IPS DF 6.9 (cell line): ENCODE results near the gene LGALS8.
"Not testable (repeated sequence)": the region's sequence is repeated elsewhere in the genome, so short reads cannot be mapped to it uniquely, and the experiment has no call there.

ENCODE experiments used
- DNase-seq: peaks from one replicate; pipeline ENCODE4 v3.0.0-alpha.2; 2013; ENCODE audit warnings: low read depth, low spot score
- H3K27ac ChIP-seq: one replicate; pipeline ENCODE4 v1.5.1; 2013; ENCODE audit warnings: low read length, control low read depth
- H3K27me3 ChIP-seq: 2 replicates; pipeline ENCODE4 v1.6.1; 2013; ENCODE audit warnings: mild to moderate bottlenecking, low read length; ENCODE audit not compliant: control insufficient read depth, insufficient read depth
- H3K36me3 ChIP-seq: 2 replicates; pipeline ENCODE4 v1.6.1; 2013; ENCODE audit warnings: low read length; ENCODE audit not compliant: control insufficient read depth, insufficient read depth
- H3K4me1 ChIP-seq: 2 replicates; pipeline ENCODE4 v1.6.1; 2013; ENCODE audit warnings: low read length; ENCODE audit not compliant: control insufficient read depth, insufficient read depth
- H3K4me3 ChIP-seq: 2 replicates; pipeline ENCODE4 v1.5.1; 2013; ENCODE audit warnings: mild to moderate bottlenecking, low read length
- H3K9me3 ChIP-seq: 2 replicates; pipeline ENCODE4 v1.6.1; 2013; ENCODE audit warnings: low read length, inconsistent platforms; ENCODE audit not compliant: control insufficient read depth, insufficient read depth
- WGBS: extraction: QIAGEN DNeasy Blood & Tissue Kit; methylation state at CpG from one replicate; pipeline ENCODE4 v1.1.7; 2013; ENCODE audit warnings: mixed read lengths, missing lambda C conversion rate; ENCODE audit not compliant: insufficient read length, insufficient coverage; 5-methylcytosine and 5-hydroxymethylcytosine counted together

Gene LGALS8

DNA sequence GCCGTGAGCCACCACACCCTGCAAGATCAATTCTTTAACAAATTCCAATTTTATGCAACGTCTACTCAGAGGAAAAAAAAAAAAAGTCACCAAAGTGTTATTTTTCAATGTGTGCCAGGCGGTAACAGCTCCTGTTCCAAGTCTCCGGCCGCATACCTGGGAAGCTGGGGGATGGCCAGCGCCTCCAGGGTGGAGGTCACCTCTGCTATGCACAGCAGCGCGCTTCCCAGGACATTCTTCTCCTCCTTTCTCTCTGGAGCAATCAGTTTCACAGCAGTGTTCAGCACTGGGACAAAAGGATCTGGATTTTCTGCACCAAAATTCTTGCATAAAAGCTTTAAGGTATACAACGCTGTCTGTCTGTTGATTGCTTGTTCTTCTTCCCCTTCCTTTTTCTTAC, 34.3 kb downstream of the LGALS8 start:
- peaks cover 30% of the 10 kb centered on the region for H3K36me3 ChIP-seq
- H3K9me3 ChIP-seq: no peaks in the 10 kb centered on the region
- H3K27ac ChIP-seq: no peak overlapping the region
- H3K27me3 ChIP-seq: no peaks in the 10 kb centered on the region
- no peaks in the 10 kb centered on the region for H3K4me1 ChIP-seq
- DNase-seq: no peak
- no peak overlapping the region for H3K4me3 ChIP-seq
- no CpG with 5 or more reads among the region's 9 CpGs for WGBS

DNA sequence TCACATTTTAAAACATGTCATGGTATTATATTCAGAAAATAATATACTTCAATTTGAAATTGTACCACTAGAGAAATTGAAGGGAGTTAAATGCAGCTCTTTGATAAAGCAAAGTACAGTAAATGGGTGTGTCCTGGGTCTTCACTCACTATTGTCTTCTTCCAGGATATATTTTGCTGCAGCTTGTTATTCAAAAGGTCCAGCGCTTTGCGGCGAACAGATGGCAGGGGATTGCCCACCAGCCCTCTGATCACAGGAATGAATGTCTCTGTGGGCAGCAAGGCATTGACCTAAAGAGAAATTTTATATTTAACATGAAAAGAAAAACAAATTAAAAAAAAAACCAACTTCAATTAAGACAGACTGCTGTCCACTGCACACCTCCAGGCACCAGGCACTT, 35.1 kb downstream of the LGALS8 start:
- Histone ChIP-seq H3K36me3 (peaks cover 25% of the 10 kb centered on the region), H3K27me3 (no peaks in the 10 kb centered on the region), H3K4me3 (no peak overlapping the region), H3K4me1 (no peaks in the 10 kb centered on the region), H3K27ac (no peak overlapping the region), H3K9me3 (no peaks in the 10 kb centered on the region)
- DNase-seq: no peak
- WGBS: no CpG with 5 or more reads among the region's 3 CpGs

DNA sequence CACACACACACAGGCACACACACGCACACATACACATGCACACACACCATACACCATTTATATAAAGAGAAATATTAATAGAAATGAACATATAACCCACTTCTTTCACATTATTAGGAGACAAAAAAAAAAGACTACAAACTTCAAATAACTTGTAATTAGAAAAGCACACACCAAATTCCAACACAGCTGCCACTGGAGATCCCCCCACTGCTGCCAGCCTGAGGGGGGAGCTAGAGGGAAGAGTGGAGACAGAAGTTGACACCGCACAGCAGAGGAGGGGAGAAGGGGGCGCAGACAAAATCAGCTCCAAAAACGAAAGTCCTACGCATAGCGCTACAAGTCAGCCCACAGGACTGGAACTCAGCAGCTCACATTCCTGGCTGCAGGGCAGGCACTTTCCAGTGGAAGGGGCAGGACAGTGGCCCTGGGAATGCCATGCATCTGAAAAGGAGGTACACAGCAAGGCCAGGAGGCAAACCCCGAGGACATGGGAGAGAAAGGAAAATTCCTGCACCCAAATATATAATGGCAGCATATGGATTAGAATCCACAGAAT, 36.5 kb downstream of the LGALS8 start:
- Histone ChIP-seq H3K4me1 (no peaks in the 10 kb centered on the region), H3K27me3 (no peaks in the 10 kb centered on the region), H3K9me3 (no peaks in the 10 kb centered on the region), H3K27ac (no peak overlapping the region), H3K36me3 (peaks cover 27% of the 10 kb centered on the region), H3K4me3 (no peak overlapping the region)
- DNase-seq: no peak
- WGBS: no CpG with 5 or more reads among the region's 7 CpGs

DNA sequence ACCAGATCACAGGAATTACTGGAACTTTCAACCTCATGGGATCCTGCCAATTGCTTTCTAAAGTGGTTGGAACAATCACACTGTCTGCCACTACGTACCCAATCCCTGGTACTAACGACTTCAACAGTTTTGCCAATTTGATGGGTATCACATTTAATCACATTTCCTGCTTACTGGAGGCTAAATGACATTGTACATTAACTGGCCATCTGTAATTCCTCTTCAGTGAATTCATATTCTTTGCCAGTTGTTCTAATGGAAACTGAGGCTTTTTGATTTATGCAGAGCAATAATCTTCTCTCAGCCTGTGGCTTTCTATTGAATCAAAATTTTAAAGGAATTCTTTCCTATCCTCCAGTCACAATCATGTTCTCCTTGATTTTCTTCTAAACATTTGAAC, 38.2 kb downstream of the LGALS8 start:
- Histone ChIP-seq H3K27me3 (no peaks in the 10 kb centered on the region), H3K4me3 (no peak overlapping the region), H3K27ac (no peak overlapping the region), H3K9me3 (no peaks in the 10 kb centered on the region), H3K36me3 (peaks cover 23% of the 10 kb centered on the region), H3K4me1 (no peaks in the 10 kb centered on the region)
- WGBS: no CpG with 5 or more reads among the region's 2 CpGs
- DNase-seq: no peak

DNA sequence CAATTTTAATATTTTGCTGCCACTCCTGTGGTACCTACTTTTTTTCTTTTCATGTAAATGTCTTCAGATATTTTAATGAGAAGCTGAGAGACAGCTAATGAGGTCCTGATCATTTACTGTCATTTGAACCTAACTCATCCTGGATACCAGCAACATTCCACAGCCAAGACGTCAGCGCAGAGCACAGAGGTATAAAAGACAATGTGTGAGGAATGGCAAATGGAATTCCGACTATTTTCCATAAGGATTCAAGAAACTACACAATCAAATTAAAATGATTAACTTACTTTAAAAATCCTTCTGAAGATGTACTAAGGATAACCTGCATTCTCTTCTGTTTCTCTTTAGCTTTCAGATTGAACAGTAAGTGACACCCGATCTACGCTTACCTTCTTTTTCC, 41.7 kb downstream of the LGALS8 start:
- peaks cover 17% of the 10 kb centered on the region; the same call in 1 of the 2 replicates for H3K36me3 ChIP-seq
- no peaks in the 10 kb centered on the region for H3K9me3 ChIP-seq
- DNase-seq: no peak
- H3K4me1 ChIP-seq: no peaks in the 10 kb centered on the region
- no peak overlapping the region for H3K27ac ChIP-seq
- no peaks in the 10 kb centered on the region for H3K27me3 ChIP-seq
- WGBS: no CpG with 5 or more reads among the region's 5 CpGs
- no peak overlapping the region for H3K4me3 ChIP-seq

DNA sequence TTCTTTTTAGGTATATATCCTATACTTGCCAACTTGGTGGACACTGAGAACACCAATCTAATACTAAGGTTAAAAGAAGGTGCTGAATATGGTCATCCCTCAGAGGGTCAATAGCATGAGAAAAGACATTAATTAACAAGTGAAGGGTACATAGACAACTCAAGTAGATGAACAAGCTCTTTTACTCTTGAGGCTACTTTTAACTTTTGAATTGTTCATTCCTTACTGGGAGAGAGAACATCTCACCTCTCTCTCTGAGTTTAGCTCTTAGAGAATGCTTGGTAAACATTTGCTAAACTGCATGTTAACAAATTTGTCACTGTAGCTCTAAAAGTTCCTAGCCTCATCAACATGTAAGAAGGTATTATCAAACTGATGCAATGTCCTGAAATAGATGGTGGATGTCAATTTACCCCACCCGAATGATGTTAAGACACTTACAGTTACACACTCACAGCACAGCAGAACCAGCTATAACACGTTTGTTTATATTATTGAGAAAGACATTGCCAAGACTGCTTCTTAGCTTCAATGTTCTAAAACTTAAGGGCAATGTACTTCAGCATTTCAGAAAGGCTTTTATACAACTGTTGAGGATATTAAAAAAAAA, 44.6 kb downstream of the LGALS8 start:
- Histone ChIP-seq H3K27ac (no peak overlapping the region), H3K9me3 (no peaks in the 10 kb centered on the region), H3K4me1 (no peaks in the 10 kb centered on the region), H3K36me3 (peaks cover 23% of the 10 kb centered on the region; the same call in 1 of the 2 replicates), H3K4me3 (no peak overlapping the region), H3K27me3 (no peaks in the 10 kb centered on the region)
- DNase-seq: no peak
- WGBS: no CpG with 5 or more reads among the region's 2 CpGs

DNA sequence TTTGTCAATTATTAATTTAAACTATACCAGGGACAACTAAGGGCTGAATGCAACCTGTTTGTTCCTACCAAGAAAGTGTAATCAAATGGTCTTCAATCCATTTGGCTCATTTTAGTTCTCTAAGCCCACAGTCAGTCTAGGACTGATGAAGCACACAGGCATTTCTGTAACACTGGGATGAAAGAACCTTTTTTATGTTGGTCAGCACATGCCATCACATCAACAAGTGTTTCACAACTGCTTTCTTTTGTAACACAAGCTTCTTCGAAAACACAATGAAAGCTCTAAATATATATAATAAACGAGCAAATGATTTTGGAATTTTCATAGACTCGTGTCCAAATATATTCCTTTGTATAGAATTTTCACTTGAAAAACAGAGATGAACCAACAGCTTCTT, 51.7 kb downstream of the LGALS8 start:
- Histone ChIP-seq H3K9me3 (no peaks in the 10 kb centered on the region), H3K36me3 (peaks cover 12% of the 10 kb centered on the region; the same call in 1 of the 2 replicates), H3K27ac (no peak overlapping the region), H3K4me1 (no peaks in the 10 kb centered on the region), H3K27me3 (no peaks in the 10 kb centered on the region), H3K4me3 (no peak overlapping the region)
- DNase-seq: no peak
- no CpG with 5 or more reads among the region's 3 CpGs for WGBS

DNA sequence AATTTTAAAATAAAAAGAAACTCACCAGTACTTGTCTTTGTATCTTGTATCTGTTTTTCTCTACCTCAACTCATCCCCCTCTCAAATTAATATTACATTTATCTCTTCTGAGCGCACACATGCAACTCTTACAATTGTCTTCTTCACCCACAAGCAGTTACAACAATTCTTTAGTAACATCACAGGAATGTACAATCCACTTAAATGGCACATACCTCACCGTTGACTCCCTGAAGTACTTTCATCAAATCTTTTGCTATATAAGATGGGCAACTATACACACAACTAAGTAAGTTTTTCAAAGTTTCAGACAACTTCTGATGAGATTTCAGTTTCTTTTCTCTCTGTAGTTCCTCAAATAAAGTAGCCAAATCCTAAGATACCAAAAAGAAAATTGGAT, 52.2 kb downstream of the LGALS8 start:
- Histone ChIP-seq H3K4me3 (no peak overlapping the region), H3K27ac (no peak overlapping the region), H3K9me3 (no peaks in the 10 kb centered on the region), H3K27me3 (no peaks in the 10 kb centered on the region), H3K4me1 (no peaks in the 10 kb centered on the region), H3K36me3 (peaks cover 12% of the 10 kb centered on the region; the same call in 1 of the 2 replicates)
- DNase-seq: no peak
- WGBS: 0% methylated on average over 1 of the region's 2 CpGs

DNA sequence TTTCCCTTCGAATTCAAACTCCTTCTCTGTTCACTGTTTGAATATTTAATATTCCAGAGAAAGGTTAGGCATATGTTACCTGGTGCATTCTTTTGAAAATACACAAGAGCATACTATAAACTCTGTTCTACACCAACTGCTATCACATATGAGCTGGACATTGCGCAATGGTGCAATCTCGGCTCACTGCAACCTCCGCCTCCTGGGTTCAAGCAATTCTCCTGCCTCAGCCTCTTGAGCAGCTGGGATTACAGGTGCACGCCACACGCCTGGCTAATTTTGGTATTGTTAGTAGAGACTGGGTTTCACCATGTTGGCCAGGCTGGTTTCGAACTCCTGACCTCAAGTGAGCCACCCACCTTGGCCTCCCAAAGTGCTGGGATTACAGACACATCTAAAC, 53.3 kb downstream of the LGALS8 start:
- not testable (repeated sequence) for H3K4me1 ChIP-seq, H3K4me3 ChIP-seq

DNA sequence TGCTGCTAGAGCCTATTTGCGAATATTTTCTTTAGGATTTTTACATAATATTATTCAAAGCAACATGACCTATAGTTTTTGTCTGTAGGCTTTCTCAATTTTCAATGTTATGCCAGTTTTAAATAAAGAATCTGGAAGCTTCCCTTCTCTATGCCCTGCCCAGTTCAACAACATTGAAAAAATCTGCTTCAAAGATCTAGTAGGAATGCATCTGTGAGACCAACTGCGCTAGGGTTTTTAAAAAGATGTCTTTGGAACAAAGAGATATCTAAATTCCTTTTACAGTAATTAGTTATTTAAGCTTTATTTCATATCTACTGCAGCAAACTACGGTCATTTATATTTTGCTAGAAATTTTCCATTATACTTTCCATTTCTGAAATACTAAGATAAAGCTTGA, 54.9 kb downstream of the LGALS8 start:
- Histone ChIP-seq H3K27ac (no peak overlapping the region), H3K4me1 (no peaks in the 10 kb centered on the region), H3K36me3 (peaks cover 10% of the 10 kb centered on the region; the same call in 1 of the 2 replicates), H3K9me3 (no peaks in the 10 kb centered on the region), H3K27me3 (no peaks in the 10 kb centered on the region), H3K4me3 (no peak overlapping the region)
- no CpG with 5 or more reads among the region's 3 CpGs for WGBS
- no peak for DNase-seq

More for the DNA sequence above, 53.3 kb downstream of the LGALS8 start:
- H3K27ac ChIP-seq, H3K9me3 ChIP-seq, DNase-seq, H3K27me3 ChIP-seq: not testable (repeated sequence)
- peaks cover 11% of the 10 kb centered on the region; the same call in 1 of the 2 replicates for H3K36me3 ChIP-seq
- WGBS: no CpG with 5 or more reads among the region's 7 CpGs

DNA sequence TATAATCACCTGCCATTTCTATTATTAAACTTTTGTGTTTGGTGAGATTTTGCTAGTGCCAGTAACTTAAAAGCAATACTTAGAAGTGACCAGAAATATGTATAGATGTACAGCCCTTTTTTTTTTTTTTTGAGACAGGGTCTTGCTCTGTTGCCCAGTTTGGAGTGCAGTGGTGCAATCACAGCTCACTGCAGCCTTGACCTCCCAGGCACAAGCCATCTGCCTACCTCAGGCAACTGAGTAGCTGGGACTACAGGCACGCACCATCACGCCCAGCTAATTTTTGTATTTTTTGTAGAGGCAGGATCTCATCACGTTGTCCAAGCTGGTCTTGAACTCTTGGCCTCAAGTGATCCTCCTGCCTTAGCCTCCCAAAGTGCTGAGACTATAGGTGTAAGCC, 56.6 kb downstream of the LGALS8 start:
- H3K27ac ChIP-seq: not testable (repeated sequence)
- no CpG with 5 or more reads among the region's 3 CpGs for WGBS

More for the DNA sequence above, 56.6 kb downstream of the LGALS8 start:
- not testable (repeated sequence) for H3K9me3 ChIP-seq, H3K4me3 ChIP-seq, H3K27me3 ChIP-seq, DNase-seq, H3K4me1 ChIP-seq
- H3K36me3 ChIP-seq: peaks cover 10% of the 10 kb centered on the region; the same call in 1 of the 2 replicates
